A549 treated with dexamethasone at 1 μM for 4 hours (cell line): ENCODE data around the gene HSP90B1. TPM values are rescaled to one million over a fixed set of nuclear protein-coding genes. Genes with fewer than 3 reads are reported as not detected.

ENCODE experiments used
- total RNA-seq: library from RNA; stranded (reverse); fragments of 200-300 nt; extraction: Qiagen RNA extraction; gene quantifications from 5 replicates; pipeline ENCODE4 v1.2.3, GENCODE V29; 2022

The HSP90B1 gene
- total RNA-seq = 566 to 645 TPM (median 619 TPM) in 5 replicates

GRCh38 chr12:103930034-103930786 is at the start of gene HSP90B1:
HSP90B1 (plus strand) TSS chr12:103930410; CDS start chr12:103930516, 106 bp downstream.

DNA sequence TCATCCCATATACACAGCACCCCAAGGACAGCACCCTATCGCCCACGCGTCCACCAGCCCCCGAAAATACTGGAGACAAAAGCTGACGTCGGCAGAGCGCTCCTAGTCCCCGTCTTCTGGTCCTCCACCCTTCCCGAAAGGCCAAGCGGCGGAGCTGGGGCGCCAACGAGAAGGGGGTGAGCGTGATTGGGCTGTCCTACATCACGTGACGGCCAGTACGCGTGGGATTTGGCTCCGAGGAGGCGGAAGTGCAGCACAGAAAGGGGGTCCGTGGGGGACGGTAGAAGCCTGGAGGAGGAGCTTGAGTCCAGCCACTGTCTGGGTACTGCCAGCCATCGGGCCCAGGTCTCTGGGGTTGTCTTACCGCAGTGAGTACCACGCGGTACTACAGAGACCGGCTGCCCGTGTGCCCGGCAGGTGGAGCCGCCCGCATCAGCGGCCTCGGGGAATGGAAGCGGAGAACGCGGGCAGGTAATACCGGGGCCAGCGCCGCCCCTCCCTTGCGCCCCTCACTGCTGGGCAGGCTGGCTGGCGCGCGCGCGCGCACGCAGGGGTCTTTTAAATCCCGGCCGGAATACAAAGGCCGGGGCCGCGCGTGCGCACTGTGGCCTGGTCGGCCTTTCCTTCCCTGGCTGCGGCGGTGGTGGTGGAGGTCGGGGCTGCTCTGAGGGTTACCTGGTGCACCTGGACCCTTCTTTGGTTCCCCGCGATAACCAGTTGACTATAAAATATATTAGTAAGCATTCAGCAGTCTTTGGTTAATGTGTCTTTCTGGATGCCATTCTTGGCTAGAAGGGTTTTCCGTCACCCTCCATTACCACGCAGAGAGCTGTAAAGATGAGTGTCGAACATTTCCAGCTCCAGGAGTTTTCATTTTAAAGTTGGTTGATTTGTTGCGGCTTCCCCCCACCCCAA is 35.6 kb downstream of the HSP90B1 start, which contains the start of gene TDG:
TDG (plus strand) TSS at position 283 of the 915 bp plus-strand sequence; CDS start at position 449, 166 bp downstream.

Other genes with a start within 250 kb of the HSP90B1 start
- 28.8 to 41.4 TPM (median 32.8 TPM) in 5 replicates for gene NT5DC3, start 89.2 kb upstream of the HSP90B1 start, total RNA-seq
- 25.2 to 28.5 TPM (median 27.3 TPM) in 5 replicates for gene TDG, start 35.5 kb downstream of the HSP90B1 start, total RNA-seq
- gene GLT8D2, start 119.8 kb downstream of the HSP90B1 start, total RNA-seq = 0.16 to 0.29 TPM (median 0.28 TPM) in 5 replicates
- 4.2 to 6.3 TPM (median 6.0 TPM) in 5 replicates for gene HCFC2, start 134.1 kb downstream of the HSP90B1 start, total RNA-seq
- 19.6 to 30.9 TPM (median 25.6 TPM) in 5 replicates for gene NFYB, start 207.8 kb downstream of the HSP90B1 start, total RNA-seq